COR-L47 (cell line): ENCODE data around the gene MAP2K7.
A peak's percentile ranks its signal among the peaks of the same experiment; 100 is the strongest.
"Not testable (repeated sequence)": the region's sequence is repeated elsewhere in the genome, so short reads cannot be mapped to it uniquely, and the experiment has no call there.

ENCODE experiments used
- DNase-seq: peaks from one replicate; lab custom pipeline; 2025; lab: John Stamatoyannopoulos, UW

The MAP2K7 gene

DNA sequence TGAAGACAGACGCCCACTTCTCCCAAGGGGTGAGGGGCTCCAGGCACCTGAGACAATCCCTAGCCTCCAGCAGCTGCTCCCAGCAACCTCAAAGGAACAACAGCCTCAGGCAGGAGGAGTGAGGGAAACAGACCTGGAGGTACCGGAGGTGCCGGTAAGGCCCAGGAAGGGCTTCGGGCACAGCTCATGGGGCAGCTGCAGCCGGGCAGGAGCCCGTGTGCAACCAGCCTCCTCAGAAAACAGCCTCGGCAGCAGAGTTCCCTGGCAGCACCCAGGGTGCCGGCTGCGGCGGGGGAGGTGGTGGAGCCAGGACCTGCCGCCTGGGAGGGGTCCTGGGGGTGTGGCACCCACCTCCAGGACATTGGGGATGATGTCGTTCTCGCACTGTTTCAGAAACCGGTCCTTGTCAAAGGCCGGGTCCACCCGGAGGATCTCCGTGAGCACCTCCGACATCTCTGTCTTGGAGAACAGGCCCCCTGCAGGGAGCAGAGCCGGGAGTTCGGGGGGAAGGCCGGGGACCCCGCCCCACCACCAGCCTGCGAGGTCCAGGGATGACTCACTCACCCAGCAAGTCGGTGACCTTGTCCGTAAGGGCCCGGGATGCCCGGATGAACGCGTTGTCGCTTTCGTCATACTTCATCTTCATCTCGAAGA lies 28.7 kb downstream of the MAP2K7 start:
- DNase-seq, result no peak

GRCh38 chr19:7932930-7933300 lies 29.2 kb downstream of the MAP2K7 start:
- DNase-seq, result no peak

- DNase-seq, result no peak
Observed at GRCh38 chr19:7933411-7933810, 29.7 kb downstream of the MAP2K7 start.

DNA sequence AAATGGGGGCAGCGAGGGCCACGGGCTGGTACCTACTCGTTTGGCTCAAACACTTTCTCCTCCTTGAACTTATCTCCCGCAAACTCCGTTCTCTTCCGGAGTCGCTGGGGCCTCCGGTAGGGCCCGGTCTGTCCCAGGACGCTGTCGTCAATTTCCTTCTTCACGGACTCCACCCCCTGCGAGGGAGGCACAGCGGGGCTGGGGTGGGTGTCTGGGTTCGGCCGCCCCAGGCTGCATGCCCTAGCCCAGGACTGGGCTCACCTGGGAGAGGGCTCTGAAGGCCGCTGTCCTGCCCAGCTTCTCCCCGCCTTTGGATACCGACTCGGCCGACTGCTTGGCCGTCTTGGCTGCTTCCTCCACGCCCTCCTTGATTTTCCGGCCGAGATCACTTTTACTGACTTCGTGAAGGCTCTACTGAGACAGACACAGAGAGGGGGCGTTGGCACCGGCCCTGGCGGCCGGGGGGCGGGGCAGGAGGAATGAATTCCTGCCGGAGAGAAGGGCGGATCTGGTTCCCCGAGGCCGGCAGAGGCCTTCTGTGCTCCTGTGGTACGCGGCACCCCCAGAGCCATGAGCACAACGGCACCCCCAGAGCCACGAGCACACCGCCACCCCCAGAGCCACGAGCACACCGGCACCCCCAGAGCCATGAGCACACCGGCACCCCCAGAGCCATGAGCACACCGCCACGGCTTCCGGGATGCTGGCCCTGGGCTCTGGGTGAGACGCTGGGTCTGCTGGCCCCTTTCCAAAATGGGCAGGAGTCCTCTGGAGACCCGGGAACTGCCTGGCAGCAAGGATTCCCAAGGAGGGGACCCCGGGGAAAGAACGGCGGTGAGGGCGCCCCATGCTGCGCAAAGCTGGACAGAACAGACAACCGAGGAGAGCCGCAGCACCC lies 30.4 kb downstream of the MAP2K7 start:
- DNase-seq, result no peak

DNA sequence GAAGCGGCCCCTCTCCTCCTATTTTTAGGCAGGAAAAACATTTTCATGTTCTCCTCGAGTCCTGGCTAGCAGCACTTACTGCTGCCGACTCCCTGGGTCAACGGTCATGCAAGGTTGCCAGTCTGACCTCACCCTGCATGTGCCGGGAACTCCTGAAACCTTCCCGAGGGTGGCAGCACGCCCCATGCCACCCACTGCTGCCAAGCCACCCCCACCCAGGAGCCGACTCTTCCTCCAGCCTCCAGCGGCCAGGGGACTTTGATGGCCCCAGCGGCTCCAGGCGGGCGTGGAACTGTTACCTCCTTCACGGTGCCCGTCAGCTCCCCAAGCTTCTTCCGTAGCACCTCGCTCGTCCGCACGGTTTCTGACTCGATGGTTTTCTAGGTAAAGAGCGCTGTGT lies 31.1 kb downstream of the MAP2K7 start:
- DNase-seq, result no peak

- DNase-seq, result no peak
Observed at GRCh38 chr19:7940841-7941240, 37.2 kb downstream of the MAP2K7 start.

- no peak for DNase-seq
Observed at GRCh38 chr19:7941895-7942596, 38.4 kb downstream of the MAP2K7 start.

DNA sequence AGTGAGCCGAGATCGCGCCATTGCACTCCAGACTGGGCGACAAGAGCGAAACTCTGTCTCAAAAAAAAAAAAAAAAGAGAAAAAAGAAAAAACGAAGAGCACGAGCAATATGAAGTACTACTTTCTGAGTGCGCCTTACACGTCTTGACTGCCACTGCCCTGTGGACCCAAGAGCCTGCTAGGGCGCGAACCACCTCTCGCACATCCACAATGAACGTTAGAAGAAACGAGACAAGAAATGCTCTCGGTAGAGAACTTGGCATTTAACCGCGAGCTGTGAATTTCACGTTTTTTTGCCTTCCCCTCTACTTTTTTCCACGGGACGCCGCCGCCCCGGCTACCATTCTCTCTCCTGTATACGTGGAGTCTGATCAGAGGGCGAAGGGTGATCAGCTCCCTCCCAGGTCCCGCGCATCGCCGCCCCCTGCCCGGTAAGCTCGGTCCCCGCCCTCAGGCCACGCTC lies 39.3 kb downstream of the MAP2K7 start:
- DNase-seq, result no peak

DNA sequence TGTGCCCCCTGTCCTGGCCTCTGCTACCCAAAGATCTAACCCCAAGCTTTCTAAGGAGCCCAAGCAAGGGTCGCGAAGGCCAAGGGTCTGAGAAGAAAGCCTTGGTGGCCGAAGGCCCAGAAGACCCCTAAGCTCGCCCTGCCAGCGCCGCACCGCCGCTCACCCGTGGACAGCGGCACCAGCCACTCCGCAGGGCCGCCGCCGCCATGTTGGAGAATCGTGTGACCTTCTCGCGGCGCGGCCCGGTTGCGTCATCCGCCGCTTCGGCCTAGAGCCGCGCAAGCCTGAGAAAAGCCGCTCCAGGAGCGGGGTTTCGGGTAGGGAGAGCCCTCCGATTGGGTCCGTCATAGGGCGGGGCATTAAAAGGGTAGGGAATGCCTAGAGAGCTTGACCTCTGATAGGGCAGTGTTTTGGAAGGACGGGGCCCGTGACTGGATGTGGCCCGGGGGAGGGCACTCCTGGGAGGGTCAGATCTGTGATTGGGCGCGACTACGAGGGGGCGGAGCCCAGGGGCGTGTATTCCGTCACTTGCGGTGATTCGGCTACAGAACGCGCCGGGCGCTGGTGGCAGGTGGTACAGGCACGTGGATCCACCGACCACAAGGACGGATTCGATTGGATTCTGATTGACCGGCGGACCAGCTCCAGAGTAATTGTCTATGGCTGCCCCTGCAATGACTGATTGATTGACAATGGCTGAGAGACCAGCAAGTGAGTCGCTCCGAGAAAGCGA lies 39.9 kb downstream of the MAP2K7 start, which contains the start of gene TIMM44:
TIMM44 (minus strand) TSS at position 223 of the 733 bp plus-strand sequence; CDS start at position 208, 15 bp downstream.
- DNase-seq, result peak; percentile 99

- peak; percentile 85 for DNase-seq
Observed at GRCh38 chr19:7944177-7944761, 40.6 kb downstream of the MAP2K7 start.

DNA sequence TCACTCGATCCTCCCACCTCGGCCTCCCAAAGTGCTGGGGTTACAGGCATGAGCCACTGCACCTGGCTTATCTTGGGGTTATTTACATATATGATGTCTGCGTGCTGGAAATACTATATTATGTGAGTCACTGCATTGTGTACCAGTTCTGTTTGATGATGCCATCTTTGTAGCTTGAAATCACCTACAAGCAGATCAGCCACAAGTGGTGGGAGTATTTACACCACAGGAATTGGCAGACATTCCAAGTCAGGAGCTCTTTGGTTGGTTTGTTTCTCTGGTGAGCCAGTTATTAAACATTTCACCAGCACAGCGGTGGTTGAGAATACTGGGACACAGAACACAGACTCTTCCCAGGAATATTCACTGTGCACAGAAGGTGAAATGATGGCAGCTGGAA lies 44.3 kb downstream of the MAP2K7 start:
- no peak for DNase-seq

DNA sequence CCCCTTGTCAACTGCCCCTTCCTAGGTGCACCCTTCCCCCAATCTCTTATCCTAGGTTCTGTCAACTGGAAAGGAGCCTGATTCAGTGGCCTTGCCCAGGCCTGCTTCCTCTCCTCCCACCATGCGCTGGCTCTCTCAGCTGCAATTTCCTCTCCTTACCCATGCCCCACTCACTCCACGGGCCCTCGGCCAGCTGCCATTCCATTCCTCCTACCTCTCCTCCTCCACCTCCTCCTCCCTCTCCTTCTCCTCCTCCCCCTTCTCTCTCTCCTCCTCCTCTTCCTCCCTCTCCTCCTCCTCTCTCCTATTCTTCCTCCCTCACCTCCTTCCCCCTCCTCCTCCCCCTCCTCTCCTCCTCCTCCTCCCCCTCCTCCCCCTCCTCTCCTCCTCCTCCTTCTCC lies 49.4 kb downstream of the MAP2K7 start:
- no peak for DNase-seq

GRCh38 chr19:7953576-7953975 lies 49.9 kb downstream of the MAP2K7 start:
- DNase-seq, result no peak

DNA sequence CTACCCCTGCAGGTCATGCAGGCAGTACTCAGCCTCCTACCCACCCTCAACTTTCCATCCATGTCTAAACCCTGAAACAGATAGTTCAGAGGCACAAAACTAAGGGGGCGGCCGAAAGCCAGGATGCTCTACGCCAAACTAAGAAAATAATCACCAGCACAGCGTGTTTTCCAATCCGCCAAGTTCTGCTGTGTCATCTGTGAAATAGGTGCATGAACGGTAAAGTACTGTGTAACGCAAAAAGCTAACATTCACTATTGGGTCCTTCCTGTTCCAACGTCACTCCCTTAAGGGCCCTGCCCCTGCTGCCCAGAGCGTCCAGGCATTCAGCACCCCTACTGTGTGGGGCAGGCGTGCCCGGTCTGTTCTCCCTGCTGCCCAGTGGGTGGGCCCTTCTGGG lies 52.0 kb downstream of the MAP2K7 start:
- no peak for DNase-seq

GRCh38 chr19:7959211-7959610 lies 55.5 kb downstream of the MAP2K7 start:
- no peak for DNase-seq

DNA sequence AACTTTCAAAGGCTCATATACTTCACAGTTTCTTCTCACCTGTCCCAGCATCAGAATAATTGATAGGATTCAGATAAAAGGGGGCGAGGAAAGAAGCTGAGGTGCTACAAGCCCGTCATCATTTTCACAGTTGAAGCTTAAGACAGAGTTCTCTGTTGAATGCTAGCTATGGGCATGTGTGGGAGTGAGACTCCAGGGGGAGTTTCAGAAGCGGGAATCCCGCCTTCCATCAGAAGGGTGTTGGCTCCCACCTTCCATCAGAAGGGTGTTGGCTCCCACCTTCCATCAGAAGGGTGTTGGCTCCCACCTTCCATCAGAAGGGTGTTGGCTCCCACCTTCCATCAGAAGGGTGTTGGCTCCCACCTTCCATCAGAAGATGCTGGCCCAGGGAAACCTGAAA lies 57.4 kb downstream of the MAP2K7 start:
- not testable (repeated sequence) for DNase-seq

DNA sequence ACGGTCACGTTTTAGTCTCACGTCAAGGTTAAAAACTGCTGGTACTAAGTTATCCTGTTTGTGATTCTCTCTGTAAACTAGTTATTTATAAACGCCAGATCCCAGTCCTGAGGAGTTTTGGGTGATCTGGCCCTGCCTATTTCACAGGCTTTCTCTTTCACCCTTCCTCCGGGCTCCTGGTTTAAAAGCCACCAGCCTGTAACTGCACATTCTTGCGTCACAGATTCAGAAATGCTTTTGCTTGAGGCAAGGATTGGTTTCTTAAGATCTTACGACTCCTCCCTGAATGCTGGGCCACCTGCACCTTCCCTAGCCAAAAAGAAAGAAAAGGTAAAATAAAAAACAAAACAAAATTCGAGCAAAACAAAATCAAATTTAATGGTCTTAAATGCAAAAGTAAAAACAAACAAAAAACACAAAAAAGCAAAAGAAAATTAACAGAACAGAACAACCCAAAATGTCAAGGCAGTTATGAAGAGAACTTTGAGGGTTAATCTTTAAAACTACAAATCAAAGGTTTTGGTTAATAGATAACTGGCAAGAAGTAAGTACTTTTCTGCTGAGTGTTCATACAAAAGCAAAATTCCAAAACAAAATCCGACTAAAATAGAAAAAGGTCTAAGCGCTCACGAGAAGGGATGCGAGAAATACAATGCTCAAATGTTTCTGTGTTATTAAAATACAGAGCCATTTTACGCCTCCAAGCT lies 58.4 kb downstream of the MAP2K7 start:
- DNase-seq, result no peak

GRCh38 chr19:7962644-7963268 lies 59.1 kb downstream of the MAP2K7 start:
- no peak for DNase-seq

DNA sequence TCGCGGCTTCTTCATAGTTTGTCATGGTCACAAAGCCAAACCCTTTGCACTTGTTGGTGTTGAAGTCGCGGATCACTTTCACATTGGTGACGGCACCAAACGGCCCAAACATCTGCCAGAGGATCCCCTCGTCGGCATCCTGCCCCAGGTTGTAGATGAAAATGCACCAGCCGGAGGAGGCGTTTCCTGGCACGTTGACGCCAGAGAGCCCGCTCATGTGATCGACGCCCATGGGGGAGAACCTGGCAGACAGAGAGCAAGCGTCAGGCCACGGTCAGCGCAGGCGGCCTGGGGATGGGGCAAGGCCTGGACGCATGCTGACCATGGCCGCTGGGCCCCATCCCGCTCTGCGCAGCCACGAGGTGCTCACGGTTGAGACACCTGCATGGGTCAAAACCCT lies 59.9 kb downstream of the MAP2K7 start:
- no peak for DNase-seq
